Upper lobe of right lung (tissue), 1 donor: ENCODE measurements around the gene ASCC1. TPM values are rescaled to one million over a fixed set of nuclear protein-coding genes. Genes with fewer than 3 reads are reported as not detected.

Source experiments
- ATAC-seq: fragments of 200-7000 bp; cut with Tn5 transposase; one replicate; pipeline ENCODE4 v1.9.1; 2020; ENCODE audit warnings: mild to moderate bottlenecking, moderate library complexity
- DNase-seq: peaks from one replicate; pipeline ENCODE4 v3.0.0-alpha.2; 2020
- H3K27ac ChIP-seq: fragments of 200-600 bp; one replicate; pipeline ENCODE4 v1.8.0; 2022
- H3K27me3 ChIP-seq: fragments of 200-600 bp; one replicate; pipeline ENCODE4 v1.8.0; 2022; ENCODE audit warnings: mild to moderate bottlenecking
- H3K36me3 ChIP-seq: fragments of 200-600 bp; one replicate; pipeline ENCODE4 v1.8.0; 2022
- H3K4me1 ChIP-seq: fragments of 200-600 bp; one replicate; pipeline ENCODE4 v1.8.0; 2022
- H3K4me3 ChIP-seq: fragments of 200-600 bp; one replicate; pipeline ENCODE4 v1.8.0; 2022; ENCODE audit warnings: mild to moderate bottlenecking
- H3K9me3 ChIP-seq: fragments of 200-600 bp; one replicate; pipeline ENCODE4 v1.8.0; 2022
- CTCF ChIP-seq: fragments of 200-600 bp; IDR thresholded peaks from one replicate; pipeline ENCODE4 v1.8.0; 2022; ENCODE audit warnings: antibody characterized with exemption
- intact Hi-C: fragments of 100-400 bp; cut with DNase I; formaldehyde crosslinking; loops from one replicate; pipeline ENCODE4 v1.11.0; 2022
- long read RNA-seq: library from polyadenylated mRNA; unstranded; transcript quantifications from one replicate; pipeline ENCODE4 v2.0.0, GENCODE V29; 2021
- total RNA-seq: library from RNA; stranded (reverse); fragmentation: NEBNext Ultra II Directional; extraction: Animal tissue kit (Norgen Biotek cat#: 25700); gene quantifications from one replicate; pipeline ENCODE4 v1.2.1, GENCODE V29; 2021
- donor health status: DM: no; HTN: yes; CAD: no; lungs with severe emphysema.

Gene ASCC1, protein sequence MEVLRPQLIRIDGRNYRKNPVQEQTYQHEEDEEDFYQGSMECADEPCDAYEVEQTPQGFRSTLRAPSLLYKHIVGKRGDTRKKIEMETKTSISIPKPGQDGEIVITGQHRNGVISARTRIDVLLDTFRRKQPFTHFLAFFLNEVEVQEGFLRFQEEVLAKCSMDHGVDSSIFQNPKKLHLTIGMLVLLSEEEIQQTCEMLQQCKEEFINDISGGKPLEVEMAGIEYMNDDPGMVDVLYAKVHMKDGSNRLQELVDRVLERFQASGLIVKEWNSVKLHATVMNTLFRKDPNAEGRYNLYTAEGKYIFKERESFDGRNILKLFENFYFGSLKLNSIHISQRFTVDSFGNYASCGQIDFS
- total RNA-seq, result 27.4 TPM
- long read RNA-seq, transcript ASCC1-202 (10 exons, 2,002 nt), result major isoform, 8 of 21 reads
- long read RNA-seq, partial matches to known transcripts, result 3 of 21 reads
- long read RNA-seq, other reads (novel, unspliced or antisense), result 10 of 21 reads

DNA sequence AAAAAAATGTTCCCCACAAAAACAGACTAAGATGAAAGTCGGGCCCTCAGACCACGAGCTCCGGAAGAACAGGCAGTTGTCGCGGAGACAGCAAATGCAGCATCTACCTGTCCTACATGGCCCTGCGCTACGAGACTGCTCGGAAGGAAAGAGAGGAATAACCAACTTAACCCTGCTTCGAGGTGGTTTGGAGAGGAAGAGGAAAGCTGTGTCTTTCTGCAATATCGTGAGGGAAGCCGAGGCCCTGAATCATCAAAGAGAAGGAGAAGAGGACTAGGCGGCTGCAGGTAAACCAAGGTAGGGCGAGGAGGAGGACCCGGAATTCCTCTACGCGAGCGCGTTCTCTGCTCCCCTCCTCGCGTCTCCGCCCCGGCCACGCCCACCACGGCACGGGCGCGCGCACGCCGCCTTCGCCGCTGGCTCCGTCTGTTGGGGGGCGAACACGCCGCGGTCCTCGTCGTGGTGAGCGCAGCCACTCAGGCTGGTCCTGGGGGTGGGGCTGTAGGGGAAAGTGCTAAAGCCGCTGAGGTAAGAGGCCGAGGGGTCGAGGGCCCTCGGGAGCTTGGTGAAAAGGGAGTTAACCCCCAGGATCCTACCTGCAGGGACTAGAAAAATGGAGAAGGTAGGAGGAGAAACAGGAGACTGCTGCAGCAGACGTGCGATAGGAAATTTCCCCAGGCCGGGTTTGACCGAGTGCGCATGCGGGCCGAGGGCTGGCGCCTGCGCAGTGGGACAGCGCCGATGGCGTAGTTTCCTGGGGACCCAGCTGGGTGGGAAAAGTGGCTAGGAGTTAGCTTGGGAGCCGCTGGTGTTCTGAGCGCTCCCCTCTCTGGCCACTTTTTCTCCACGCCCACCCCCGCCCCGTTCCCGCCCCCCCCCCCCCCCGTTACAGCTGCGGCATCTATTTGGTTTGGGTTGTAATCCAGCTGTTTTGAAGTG lies at the start of gene ASCC1, which contains the start of gene ANAPC16:
TSS of gene ASCC1 (minus strand) at position 666 of the 939 bp plus-strand sequence. CDS start 2,978 bp downstream, outside the sequence.
TSS of gene ANAPC16 (plus strand) at position 402 of the 939 bp plus-strand sequence. CDS start 7,903 bp downstream, outside the sequence.
- DNase-seq, result peak; percentile 97
- peak; percentile 99 for ATAC-seq
- peaks cover 40% of the 10 kb centered on the region for H3K4me1 ChIP-seq
- H3K36me3 ChIP-seq, result peaks cover 27% of the 10 kb centered on the region
- H3K9me3 ChIP-seq, result no peaks in the 10 kb centered on the region
- H3K27me3 ChIP-seq, result no peaks in the 10 kb centered on the region
- no peak for TF ChIP-seq CTCF
- intact Hi-C loops, result no loop called here
- peak within 1 kb of the TSS; percentile 86 for H3K4me3 ChIP-seq
- H3K27ac ChIP-seq, result peak within 1 kb of the TSS; percentile 93

DNA sequence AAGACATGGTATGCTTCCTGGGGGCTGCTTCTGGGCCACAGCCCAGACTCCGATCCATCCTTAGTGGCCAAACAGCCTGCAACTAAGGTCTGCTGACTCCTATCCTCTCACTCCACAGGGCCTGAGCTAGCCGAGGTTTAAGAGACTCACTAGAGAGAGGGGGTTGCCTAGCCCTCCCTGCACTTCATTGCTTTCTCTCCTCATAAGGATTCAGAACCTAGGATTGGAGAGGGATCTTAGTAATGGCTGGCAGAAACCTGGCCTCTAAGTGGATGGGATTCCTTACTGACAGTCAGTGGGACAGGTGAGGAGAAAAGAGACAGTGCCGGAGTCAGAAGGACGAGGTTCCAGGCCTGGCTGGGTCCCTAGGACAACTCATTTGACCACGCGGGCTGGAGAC lies 49.4 kb upstream of the ASCC1 start:
- no peaks in the 10 kb centered on the region for H3K9me3 ChIP-seq
- ATAC-seq, result no peak
- no peak for DNase-seq
- peaks cover 26% of the 10 kb centered on the region for H3K4me1 ChIP-seq
- no peaks in the 10 kb centered on the region for H3K27me3 ChIP-seq
- no peak overlapping the region for H3K27ac ChIP-seq
- TF ChIP-seq CTCF, result no peak
- H3K4me3 ChIP-seq, result no peak overlapping the region
- H3K36me3 ChIP-seq, result no peaks in the 10 kb centered on the region
- intact Hi-C loops, result no loop called here

DNA sequence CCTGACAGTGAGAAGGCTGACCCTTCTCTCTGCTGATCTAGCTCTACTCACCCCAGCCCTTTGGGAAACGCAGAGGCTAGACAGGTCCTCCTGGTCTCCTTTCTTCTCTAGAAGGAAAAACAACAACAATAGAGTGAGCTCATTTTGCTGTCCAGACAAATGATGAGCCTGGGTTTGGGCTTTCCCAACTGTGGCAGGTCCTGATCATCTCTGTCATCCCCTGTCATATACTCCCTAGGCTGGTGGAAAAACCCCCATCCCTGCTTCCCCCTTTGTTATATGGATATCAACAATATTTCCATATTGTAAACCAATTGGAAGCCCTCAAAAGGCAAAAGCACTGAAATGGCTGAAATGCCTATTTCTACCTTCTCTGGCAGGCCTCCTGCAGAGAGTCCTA lies 48.5 kb upstream of the ASCC1 start:
- Histone ChIP-seq H3K36me3 (no peaks in the 10 kb centered on the region), H3K4me3 (no peak overlapping the region), H3K27ac (no peak overlapping the region), H3K27me3 (no peaks in the 10 kb centered on the region), H3K9me3 (no peaks in the 10 kb centered on the region), H3K4me1 (peaks cover 36% of the 10 kb centered on the region)
- ATAC-seq, result no peak
- no peak for TF ChIP-seq CTCF
- DNase-seq, result no peak
- intact Hi-C loops, result no loop called here

DNA sequence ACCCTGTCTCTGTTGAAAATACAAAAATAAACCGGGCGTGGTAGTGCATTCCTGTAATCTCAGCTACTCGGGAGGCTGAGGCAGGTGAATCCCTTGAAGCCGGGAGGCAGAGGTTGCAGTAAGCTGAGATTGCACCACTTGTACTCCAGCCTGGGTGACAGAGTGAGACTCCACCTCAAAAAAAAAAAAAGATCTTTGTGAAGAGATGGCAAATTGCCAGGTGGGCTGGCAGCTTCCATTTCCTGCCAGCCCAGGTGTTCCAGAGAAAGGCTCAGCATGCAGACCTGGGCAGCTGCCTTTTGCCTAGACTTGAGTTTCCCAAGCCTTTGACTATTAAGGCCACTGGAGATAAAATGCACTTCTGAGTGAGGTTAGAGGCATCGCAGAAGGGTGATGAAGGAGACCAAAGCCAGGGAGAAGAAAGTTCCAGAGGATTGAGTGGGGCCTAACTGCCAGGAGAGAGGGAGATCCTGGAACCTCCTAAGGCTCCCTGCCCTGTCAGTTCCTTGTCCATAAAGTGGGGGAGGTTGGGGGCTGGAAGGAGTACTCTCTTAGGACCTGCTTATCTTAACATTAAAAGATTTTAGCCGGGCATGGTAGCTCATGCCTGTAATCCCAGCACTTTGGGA lies 47.7 kb upstream of the ASCC1 start:
- Histone ChIP-seq H3K36me3 (no peaks in the 10 kb centered on the region), H3K4me1 (peaks cover 43% of the 10 kb centered on the region), H3K27ac (peak overlapping the region; percentile 25), H3K4me3 (no peak overlapping the region), H3K9me3 (no peaks in the 10 kb centered on the region), H3K27me3 (no peaks in the 10 kb centered on the region)
- no peak for TF ChIP-seq CTCF
- intact Hi-C loops, result no loop called here
- ATAC-seq (peak; percentile 3), DNase-seq (peak; percentile 72)

GRCh38 chr10:72261784-72262404 lies 45.8 kb upstream of the ASCC1 start:
- no peak for TF ChIP-seq CTCF
- no peak for DNase-seq
- peaks cover 50% of the 10 kb centered on the region for H3K4me1 ChIP-seq
- ATAC-seq, result no peak
- H3K4me3 ChIP-seq, result no peak overlapping the region
- H3K36me3 ChIP-seq, result no peaks in the 10 kb centered on the region
- intact Hi-C loops, result no loop called here
- peak overlapping the region; percentile 87 for H3K27ac ChIP-seq
- H3K9me3 ChIP-seq, result no peaks in the 10 kb centered on the region
- H3K27me3 ChIP-seq, result no peaks in the 10 kb centered on the region
